NCI-H2081 (cell line): Measurements from ENCODE around the gene VKORC1.

Experiments used
- DNase-seq, 2 experiments: peaks; one replicate each; lab custom pipeline; 2025; lab: John Stamatoyannopoulos, UW

The VKORC1 gene

GRCh38 chr16:31063495-31063842 lies 31.1 kb downstream of the VKORC1 start:
- no peak for DNase-seq

- no peak for DNase-seq
Measured at GRCh38 chr16:31061813-31062440, 32.7 kb downstream of the VKORC1 start.

- DNase-seq = no peak
Measured at GRCh38 chr16:31061126-31061812, 33.3 kb downstream of the VKORC1 start.

GRCh38 chr16:31055613-31056012 lies 39.0 kb downstream of the VKORC1 start:
- DNase-seq = no peak

GRCh38 chr16:31052114-31052513 lies 42.5 kb downstream of the VKORC1 start:
- no peak for DNase-seq

GRCh38 chr16:31050280-31051030 lies 44.1 kb downstream of the VKORC1 start:
- DNase-seq = no peak

GRCh38 chr16:31043898-31044481 lies 50.6 kb downstream of the VKORC1 start:
- DNase-seq = no peak

GRCh38 chr16:31043352-31043751 lies 51.2 kb downstream of the VKORC1 start:
- DNase-seq = no peak

GRCh38 chr16:31042866-31043265 lies 51.7 kb downstream of the VKORC1 start:
- no peak for DNase-seq
